HG02840 (cell line): ENCODE results near the gene TAF11L6.
"Not testable (repeated sequence)": the region's sequence is repeated elsewhere in the genome, so short reads cannot be mapped to it uniquely, and the experiment has no call there.

ENCODE experiments used
- ATAC-seq: cut with Tn5 transposase; IDR thresholded peaks from one replicate; pipeline ENCODE4 v1.9.1; 2021; ENCODE audit warnings: mild to moderate bottlenecking, moderate library complexity, moderate number of reproducible peaks; ENCODE audit not compliant: unreplicated experiment, low FRiP score

The TAF11L6 gene

DNA sequence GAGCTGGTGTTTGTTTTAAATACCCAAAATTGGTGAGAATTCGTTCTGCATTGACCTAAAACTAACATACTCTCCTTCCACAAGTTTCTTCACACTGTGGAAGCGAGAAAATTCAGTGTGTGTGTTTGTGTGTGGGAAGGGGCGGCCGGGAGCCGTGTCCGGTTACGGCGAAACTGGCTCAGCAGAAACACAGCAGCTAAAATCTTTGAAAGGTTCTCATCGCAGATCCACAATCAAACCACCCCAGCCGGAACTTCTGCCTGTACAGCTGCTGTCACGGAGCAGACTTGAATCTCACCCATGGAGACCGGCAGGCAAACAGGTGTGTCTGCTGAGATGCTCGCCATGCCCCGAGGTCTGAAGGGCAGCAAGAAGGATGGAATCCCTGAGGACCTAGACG, at the start of gene TAF11L6:
Gene TAF11L6 (plus strand): TSS at position 301 of the 400 bp plus-strand sequence.
- ATAC-seq: not testable (repeated sequence)

- ATAC-seq: no peak
Measured at GRCh38 chr5:17481378-17481777, 47.1 kb upstream of the TAF11L6 start.

DNA sequence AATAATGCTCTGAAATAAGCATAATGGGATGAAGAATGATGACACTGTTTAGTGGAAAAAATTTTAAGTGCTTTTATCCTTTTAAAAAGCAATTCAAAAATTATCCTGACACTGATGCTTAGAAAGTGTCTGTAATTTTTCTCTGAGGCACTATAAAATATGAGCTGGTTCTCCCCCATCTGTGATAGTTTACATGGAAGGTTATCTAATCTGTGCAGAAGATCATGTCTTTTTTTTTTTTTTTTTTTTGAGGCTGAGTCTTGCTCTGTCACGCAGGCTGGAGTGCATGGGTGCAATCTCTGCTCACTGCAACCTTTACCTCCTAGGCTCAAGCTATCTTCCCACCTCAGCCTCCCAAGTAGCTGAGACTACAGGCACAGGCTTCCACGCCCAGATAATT, 45.7 kb upstream of the TAF11L6 start:
- no peak for ATAC-seq

- ATAC-seq: not testable (repeated sequence)
Measured at GRCh38 chr5:17486464-17487173, 41.9 kb upstream of the TAF11L6 start.

GRCh38 chr5:17487174-17487512, 41.3 kb upstream of the TAF11L6 start:
- no peak for ATAC-seq

DNA sequence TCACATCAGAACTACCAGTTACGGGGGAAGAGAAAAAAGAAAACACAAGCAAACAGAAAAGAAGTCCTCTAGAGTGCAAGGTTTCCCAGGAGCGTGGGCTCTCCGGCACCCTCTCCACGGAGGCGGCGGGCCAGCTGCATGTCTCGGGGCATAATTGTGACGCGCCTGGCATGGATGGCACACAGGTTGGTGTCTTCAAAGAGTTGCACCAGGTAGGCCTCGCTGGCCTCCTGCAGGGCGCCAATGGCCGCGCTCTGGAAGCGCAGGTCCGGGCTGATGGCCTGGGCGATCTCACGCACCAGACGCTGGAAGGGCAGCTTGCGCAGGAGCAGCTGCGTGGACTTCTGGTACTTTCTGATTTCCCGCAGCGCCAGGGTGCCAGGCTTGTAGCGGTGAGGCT, 37.2 kb upstream of the TAF11L6 start:
- not testable (repeated sequence) for ATAC-seq

DNA sequence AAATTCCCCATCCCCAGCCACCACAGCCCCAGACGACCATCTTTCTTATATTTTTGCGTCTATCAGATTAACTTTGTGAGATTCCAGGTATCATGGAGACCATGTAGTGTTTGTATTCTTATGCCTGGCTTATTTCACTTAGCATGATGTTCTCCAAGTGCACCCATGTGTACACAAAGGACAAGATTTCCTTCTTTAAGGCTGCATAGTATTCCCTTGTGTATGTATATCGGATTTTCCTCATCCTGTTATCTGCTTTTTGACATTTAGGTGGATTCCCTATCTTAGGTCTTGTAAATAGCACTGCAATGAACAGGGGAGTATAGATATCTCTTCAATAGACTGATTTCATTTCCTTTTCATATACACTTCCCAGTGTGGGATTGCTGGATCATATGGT, 35.7 kb upstream of the TAF11L6 start:
- ATAC-seq: no peak

DNA sequence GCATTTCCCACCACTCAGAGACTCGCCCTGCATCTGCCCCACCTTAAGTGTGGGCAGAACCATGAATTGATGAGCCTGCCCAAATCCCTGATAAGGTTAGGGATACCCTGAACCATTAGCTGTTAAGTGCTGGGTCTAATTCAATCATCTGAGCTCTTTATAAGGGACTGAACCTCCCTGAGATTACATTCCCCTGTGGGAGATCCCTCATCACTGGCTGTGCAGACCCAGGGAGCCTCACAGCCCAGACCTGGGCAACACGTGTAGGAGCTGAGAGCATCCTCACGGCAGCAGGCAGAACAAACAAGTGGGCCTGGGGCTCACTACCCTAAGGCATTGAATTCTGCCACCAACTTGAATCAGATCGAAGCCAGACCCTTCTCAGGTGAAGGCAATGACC, 31.0 kb upstream of the TAF11L6 start:
- no peak for ATAC-seq

GRCh38 chr5:17497931-17498330, 30.5 kb upstream of the TAF11L6 start, which contains the start of gene TAF11L2:
TAF11L2 (plus strand) TSS chr5:17498231.
- ATAC-seq: not testable (repeated sequence)

DNA sequence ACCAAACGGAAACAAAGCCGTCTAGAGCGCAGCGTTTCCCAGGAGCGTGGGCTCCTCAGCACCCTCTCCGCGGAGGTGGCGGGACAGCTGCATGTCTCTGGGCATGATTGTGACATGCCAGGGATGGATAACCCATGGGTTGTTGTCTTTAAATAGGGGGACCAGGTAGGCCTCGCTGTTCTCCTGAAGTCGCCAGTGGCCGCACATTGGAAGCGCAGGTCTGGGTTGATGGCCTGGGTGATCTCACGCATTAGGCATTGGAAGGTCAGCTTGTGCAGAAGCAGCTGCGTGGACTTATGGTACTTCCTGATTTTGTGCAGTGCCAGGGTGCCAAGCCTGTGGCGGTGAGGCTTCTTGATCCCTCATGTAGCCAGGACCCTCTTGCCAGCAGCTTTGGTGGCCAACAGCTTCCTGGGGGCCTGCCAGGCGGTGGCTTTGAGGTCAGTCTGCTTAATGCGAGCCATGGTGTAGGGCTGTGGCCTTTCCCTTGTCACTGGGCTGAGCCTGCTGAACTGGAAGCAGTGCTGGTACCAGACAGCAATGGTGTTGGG, 16.6 kb upstream of the TAF11L6 start:
- ATAC-seq: no peak

- ATAC-seq: not testable (repeated sequence)
Measured at GRCh38 chr5:17517526-17517925, 10.9 kb upstream of the TAF11L6 start.

GRCh38 chr5:17518067-17518466, 10.4 kb upstream of the TAF11L6 start, which contains the start of gene TAF11L3:
TAF11L3 (plus strand) TSS chr5:17518367.
- not testable (repeated sequence) for ATAC-seq

DNA sequence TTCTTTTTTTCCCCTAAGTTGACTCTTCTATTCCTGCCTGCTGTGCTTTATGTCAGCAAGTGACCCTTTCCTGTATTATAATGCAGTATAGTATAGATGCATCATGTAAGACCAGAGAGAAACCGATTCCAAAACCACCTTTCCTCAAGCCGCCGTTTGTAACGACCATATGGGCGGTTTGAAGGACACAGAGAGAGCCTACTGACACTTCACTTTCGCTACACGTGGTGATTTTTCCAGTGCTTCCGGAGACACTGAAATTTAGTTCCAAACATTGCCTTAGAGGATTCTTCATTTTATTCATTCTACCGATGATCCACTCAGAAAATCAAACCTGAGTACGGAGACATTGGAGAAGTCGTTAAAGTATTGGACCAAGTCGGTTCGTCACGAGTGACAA, 9.0 kb upstream of the TAF11L6 start:
- not testable (repeated sequence) for ATAC-seq

GRCh38 chr5:17521501-17521900, 7.0 kb upstream of the TAF11L6 start, which contains the start of gene TAF11L4:
TAF11L4 (plus strand) TSS chr5:17521801.
- not testable (repeated sequence) for ATAC-seq

DNA sequence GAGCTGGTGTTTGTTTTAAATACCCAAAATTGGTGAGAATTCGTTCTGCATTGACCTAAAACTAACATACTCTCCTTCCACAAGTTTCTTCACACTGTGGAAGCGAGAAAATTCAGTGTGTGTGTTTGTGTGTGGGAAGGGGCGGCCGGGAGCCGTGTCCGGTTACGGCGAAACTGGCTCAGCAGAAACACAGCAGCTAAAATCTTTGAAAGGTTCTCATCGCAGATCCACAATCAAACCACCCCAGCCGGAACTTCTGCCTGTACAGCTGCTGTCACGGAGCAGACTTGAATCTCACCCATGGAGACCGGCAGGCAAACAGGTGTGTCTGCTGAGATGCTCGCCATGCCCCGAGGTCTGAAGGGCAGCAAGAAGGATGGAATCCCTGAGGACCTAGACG, 3.5 kb upstream of the TAF11L6 start, which contains the start of gene TAF11L5:
Gene TAF11L5 (plus strand): TSS at position 301 of the 400 bp plus-strand sequence.
- not testable (repeated sequence) for ATAC-seq

DNA sequence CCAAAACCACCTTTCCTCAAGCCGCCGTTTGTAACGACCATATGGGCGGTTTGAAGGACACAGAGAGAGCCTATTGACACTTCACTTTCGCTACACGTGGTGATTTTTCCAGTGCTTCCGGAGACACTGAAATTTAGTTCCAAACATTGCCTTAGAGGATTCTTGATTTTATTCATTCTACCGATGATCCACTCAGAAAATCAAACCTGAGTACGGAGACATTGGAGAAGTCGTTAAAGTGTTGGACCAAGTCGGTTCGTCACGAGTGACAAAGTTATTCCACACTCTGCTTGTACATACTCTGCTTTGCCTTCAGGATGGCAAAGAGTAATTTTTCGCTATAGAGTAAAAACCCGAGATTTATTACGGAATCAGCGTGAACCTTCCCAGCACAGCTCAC, 2.0 kb upstream of the TAF11L6 start:
- not testable (repeated sequence) for ATAC-seq
